Caco-2 (cell line): ENCODE measurements around the gene CDKL2. TPM values are rescaled to one million over a fixed set of nuclear protein-coding genes. Genes with fewer than 3 reads are reported as not detected.

Experiments
- BruUV-seq: library from RNA; stranded (reverse); fragments of 400-500 nt; replicated peaks from 2 replicates; lab custom pipeline; 2021; lab: Mats Ljungman, UMichigan
- CTCF ChIA-PET: fragments of 300-600 bp; sonication (Branson Sonifier 250); formaldehyde crosslinking; loops from one replicate; lab custom pipeline; 2022; ENCODE audit warnings: antibody characterized with exemption; lab: Charles Lee
- POLR2A ChIA-PET: fragments of 300-600 bp; sonication (Branson Sonifier 250); formaldehyde crosslinking; loops from one replicate; lab custom pipeline; 2022; ENCODE audit warnings: antibody characterized with exemption; lab: Charles Lee
- DNase-seq, 2 experiments: peaks; one replicate each; pipeline versions ENCODE4 v3.0.0 to v3.0.0-alpha.2; 2020 to 2022
- H3K27me3 ChIP-seq: replicated peaks from 2 replicates; pipeline ENCODE4 v1.6.0; 2011; ENCODE audit warnings: low read length; ENCODE audit not compliant: control insufficient read depth, insufficient read depth
- H3K36me3 ChIP-seq: 2 replicates; pipeline ENCODE4 v1.5.1; 2011; ENCODE audit warnings: low read length; ENCODE audit not compliant: control insufficient read depth, insufficient read depth
- H3K4me1 ChIP-seq: fragments of 250-450 bp; sonication (Bioruptor Pico); 2 replicates; pipeline ENCODE4 v1.5.1; 2020; ENCODE audit warnings: mild to moderate bottlenecking
- H3K4me3 ChIP-seq: 2 replicates; pipeline ENCODE4 v1.5.1; 2011; ENCODE audit warnings: low read depth, mild to moderate bottlenecking, control low read depth, low read length
- H3K9me3 ChIP-seq: fragments of 250-450 bp; sonication (Bioruptor Pico); 2 replicates; pipeline ENCODE4 v1.5.1; 2020; ENCODE audit warnings: mild to moderate bottlenecking, moderate library complexity
- H3K27ac Mint-ChIP-seq: one replicate; pipeline ENCODE4 v1.8.0; 2022; ENCODE audit warnings: mixed read lengths; ENCODE audit not compliant: unreplicated experiment
- H3K27me3 Mint-ChIP-seq: one replicate; pipeline ENCODE4 v1.8.0; 2022; ENCODE audit warnings: mixed read lengths; ENCODE audit not compliant: insufficient read depth, unreplicated experiment
- H3K36me3 Mint-ChIP-seq: one replicate; pipeline ENCODE4 v1.8.0; 2022; ENCODE audit warnings: mild to moderate bottlenecking, mixed read lengths; ENCODE audit not compliant: insufficient read depth, unreplicated experiment
- H3K4me1 Mint-ChIP-seq: one replicate; pipeline ENCODE4 v1.8.0; 2022; ENCODE audit warnings: low read depth, mixed read lengths; ENCODE audit not compliant: unreplicated experiment
- H3K4me3 Mint-ChIP-seq: one replicate; pipeline ENCODE4 v1.8.0; 2022; ENCODE audit warnings: mild to moderate bottlenecking, moderate library complexity, mixed read lengths; ENCODE audit not compliant: unreplicated experiment
- H3K9me3 Mint-ChIP-seq: one replicate; pipeline ENCODE4 v1.8.0; 2022; ENCODE audit warnings: mixed read lengths; ENCODE audit not compliant: unreplicated experiment
- intact Hi-C: fragments of 100-400 bp; cut with micrococcal nuclease; formaldehyde crosslinking; loops from one replicate; pipeline ENCODE4 v1.10.0; 2022; ENCODE audit not compliant: unreplicated experiment
- total RNA-seq: library from RNA; stranded (reverse); gene quantifications from 2 replicates; pipeline ENCODE4 v1.2.3, GENCODE V29; 2022
- TF ChIP-seq, protein P1 (sequence below), 2 experiments: fragments of 200-600 bp in 1 of 2; IDR thresholded peaks; 1 replicate in 1 of 2; 2 replicates in 1 of 2; pipeline versions ENCODE4 v1.5.1 to v1.8.0; 2011 to 2022; ENCODE audit warnings: antibody characterized with exemption in 1 of 2, control low read depth in 1 of 2, inconsistent platforms in 1 of 2, low read depth in 1 of 2, low read length in 1 of 2, mild to moderate bottlenecking in 1 of 2, moderate library complexity in 1 of 2; ENCODE audit not compliant: insufficient read depth in 1 of 2, severe bottlenecking in 1 of 2, unreplicated experiment in 1 of 2

Gene CDKL2
- total RNA-seq, 1 experiment from 2014 or later = 1.9 TPM

DNA sequence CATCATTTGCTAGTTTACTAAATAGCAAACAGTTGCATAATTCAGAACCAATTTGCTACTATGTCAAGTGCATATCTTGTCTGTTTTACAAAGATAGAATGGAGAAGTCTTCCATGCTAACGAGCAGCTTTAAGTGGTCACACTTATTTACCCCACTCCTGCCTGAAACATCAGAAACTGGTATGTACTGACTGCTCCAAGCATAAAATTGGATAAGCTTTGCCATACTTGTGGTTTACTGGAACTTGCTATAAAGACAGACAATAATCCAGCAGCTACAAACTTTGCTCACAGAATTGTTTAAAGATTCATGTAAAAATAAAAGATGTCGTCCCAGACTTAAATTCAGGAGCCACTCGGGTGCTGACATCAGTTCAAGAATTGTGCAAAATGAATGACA is 13.3 kb upstream of the CDKL2 start:
- H3K27me3 Mint-ChIP-seq = no peaks in the 10 kb centered on the region
- no peak for DNase-seq
- H3K36me3 Mint-ChIP-seq = peaks cover 73% of the 10 kb centered on the region
- ChIA-PET CTCF (no interaction called here), POLR2A (no interaction called here)
- intact Hi-C loops = no loop called here
- Histone ChIP-seq H3K27me3 (no peaks in the 10 kb centered on the region), H3K36me3 (peaks cover 1% of the 10 kb centered on the region; the same call in 1 of the 2 replicates), H3K4me1 (0 out of 2 replicates have a peak, but pooled peaks cover 4% of the 10 kb centered on the region), H3K9me3 (no peaks in the 10 kb centered on the region), H3K4me3 (no peak overlapping the region)
- H3K4me3 Mint-ChIP-seq = no peak overlapping the region
- no peaks in the 10 kb centered on the region for H3K4me1 Mint-ChIP-seq
- no peaks in the 10 kb centered on the region for H3K9me3 Mint-ChIP-seq
- TF ChIP-seq, protein P1, sequence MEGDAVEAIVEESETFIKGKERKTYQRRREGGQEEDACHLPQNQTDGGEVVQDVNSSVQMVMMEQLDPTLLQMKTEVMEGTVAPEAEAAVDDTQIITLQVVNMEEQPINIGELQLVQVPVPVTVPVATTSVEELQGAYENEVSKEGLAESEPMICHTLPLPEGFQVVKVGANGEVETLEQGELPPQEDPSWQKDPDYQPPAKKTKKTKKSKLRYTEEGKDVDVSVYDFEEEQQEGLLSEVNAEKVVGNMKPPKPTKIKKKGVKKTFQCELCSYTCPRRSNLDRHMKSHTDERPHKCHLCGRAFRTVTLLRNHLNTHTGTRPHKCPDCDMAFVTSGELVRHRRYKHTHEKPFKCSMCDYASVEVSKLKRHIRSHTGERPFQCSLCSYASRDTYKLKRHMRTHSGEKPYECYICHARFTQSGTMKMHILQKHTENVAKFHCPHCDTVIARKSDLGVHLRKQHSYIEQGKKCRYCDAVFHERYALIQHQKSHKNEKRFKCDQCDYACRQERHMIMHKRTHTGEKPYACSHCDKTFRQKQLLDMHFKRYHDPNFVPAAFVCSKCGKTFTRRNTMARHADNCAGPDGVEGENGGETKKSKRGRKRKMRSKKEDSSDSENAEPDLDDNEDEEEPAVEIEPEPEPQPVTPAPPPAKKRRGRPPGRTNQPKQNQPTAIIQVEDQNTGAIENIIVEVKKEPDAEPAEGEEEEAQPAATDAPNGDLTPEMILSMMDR (IDR thresholded peaks at IDR 0.05; ENCODE audit: insufficient read depth in 1 of 2, low read depth in 1 of 2, low read length in 1 of 2, severe bottlenecking in 1 of 2, unreplicated experiment in 1 of 2) = no peak
- H3K27ac Mint-ChIP-seq = no peak overlapping the region
- BruUV-seq = TSS peak; percentile 37

- Histone ChIP-seq H3K4me3 (no peak overlapping the region), H3K27me3 (no peaks in the 10 kb centered on the region), H3K9me3 (no peaks in the 10 kb centered on the region), H3K36me3 (no peaks in the 10 kb centered on the region; the same call in 1 of the 2 replicates), H3K4me1 (no peaks in the 10 kb centered on the region)
- H3K9me3 Mint-ChIP-seq = no peaks in the 10 kb centered on the region
- no peak overlapping the region for H3K4me3 Mint-ChIP-seq
- CTCF ChIA-PET = no interaction called here
- POLR2A ChIA-PET = no interaction called here
- peaks cover 33% of the 10 kb centered on the region for H3K36me3 Mint-ChIP-seq
- no TSS peak for BruUV-seq
- no peaks in the 10 kb centered on the region for H3K27me3 Mint-ChIP-seq
- TF ChIP-seq, protein P1 (IDR thresholded peaks at IDR 0.05; ENCODE audit: insufficient read depth in 1 of 2, low read depth in 1 of 2, low read length in 1 of 2, severe bottlenecking in 1 of 2, unreplicated experiment in 1 of 2) = no peak
- H3K4me1 Mint-ChIP-seq = no peaks in the 10 kb centered on the region
- no peak for DNase-seq
- intact Hi-C loops = no loop called here
- no peak overlapping the region for H3K27ac Mint-ChIP-seq
Observed at GRCh38 chr4:75639124-75639695, 8.9 kb upstream of the CDKL2 start.

- Histone ChIP-seq H3K9me3 (no peaks in the 10 kb centered on the region), H3K27me3 (no peaks in the 10 kb centered on the region), H3K36me3 (no peaks in the 10 kb centered on the region), H3K4me3 (no peak overlapping the region), H3K4me1 (no peaks in the 10 kb centered on the region)
- TF ChIP-seq, protein P1 (IDR thresholded peaks at IDR 0.05; ENCODE audit: insufficient read depth in 1 of 2, low read depth in 1 of 2, low read length in 1 of 2, severe bottlenecking in 1 of 2, unreplicated experiment in 1 of 2) = no peak
- Mint-ChIP-seq H3K36me3 (peaks cover 22% of the 10 kb centered on the region), H3K9me3 (no peaks in the 10 kb centered on the region), H3K27ac (no peak overlapping the region), H3K27me3 (no peaks in the 10 kb centered on the region), H3K4me3 (no peak overlapping the region), H3K4me1 (no peaks in the 10 kb centered on the region)
- ChIA-PET CTCF (no interaction called here), POLR2A (no interaction called here)
- DNase-seq = no peak
- intact Hi-C loops = no loop called here
- no TSS peak for BruUV-seq
Observed at GRCh38 chr4:75637827-75638226, 7.5 kb upstream of the CDKL2 start.
